Measurements from ENCODE around the gene ARHGAP18.
A peak's percentile ranks its signal among the peaks of the same experiment; 100 is the strongest.

ARHGAP18 gene

DNA sequence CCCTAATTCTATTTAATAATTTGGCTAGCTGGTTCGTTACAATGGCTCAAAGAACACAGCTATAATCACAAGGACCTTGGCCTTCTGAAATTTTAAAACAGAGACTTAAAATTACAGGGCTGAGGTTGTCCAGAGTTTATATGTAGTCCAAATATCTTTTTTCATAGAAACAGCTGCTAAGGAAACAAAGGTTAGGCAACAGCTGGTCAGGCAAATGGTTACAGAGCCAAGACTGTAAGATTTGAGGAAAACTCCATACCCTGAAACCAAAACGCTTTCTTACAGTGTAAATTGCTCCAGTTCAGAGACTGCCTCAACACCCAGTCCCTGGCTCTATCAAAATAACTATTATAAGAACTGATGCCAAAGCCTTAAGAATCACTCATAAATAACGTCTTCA, 9.7 kb upstream of the ARHGAP18 start:
- no peak for DNase-seq

DNA sequence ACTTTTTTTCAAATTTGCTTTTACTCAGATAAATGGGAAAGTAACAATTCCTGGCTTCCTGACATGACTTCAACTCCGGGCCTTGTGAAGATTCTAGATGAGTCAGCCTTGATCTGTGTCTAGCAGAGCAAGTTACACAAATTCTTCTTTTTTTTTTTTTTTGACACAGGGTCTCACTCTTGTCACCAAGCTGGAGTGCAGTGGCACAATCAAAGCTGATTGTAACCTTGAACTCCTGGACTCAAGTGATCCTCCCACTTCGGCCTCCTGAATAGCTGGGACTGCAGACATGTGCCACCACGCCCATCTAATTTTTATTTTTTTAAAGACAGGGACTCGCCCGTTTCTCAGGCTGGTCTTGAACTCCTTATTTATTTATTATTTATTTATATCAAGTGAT, 7.3 kb upstream of the ARHGAP18 start:
- DNase-seq, result no peak

DNA sequence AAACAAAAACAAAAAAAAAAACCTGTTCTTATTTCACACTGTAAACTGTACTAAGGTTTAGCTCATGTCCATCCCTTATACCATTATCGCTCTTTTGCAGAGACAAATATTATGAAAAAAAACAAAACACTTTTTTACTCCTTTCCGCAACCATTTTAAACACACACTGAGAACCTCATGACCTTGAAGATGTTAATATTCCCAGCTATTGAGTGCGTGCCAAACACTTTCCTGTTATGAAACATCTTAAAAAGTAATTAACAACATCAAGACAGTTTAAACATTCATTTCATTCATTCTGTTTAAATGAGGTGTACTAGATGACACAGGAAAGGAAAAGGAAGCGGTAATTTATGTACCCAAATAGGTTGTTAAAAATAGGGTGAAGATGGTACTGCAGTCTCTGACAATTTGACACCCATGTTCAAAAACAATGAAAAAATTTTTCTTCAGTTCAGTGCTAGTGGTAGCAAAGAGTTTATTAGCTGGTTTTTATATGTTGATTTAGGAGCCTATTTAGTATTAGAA, 3.9 kb upstream of the ARHGAP18 start:
- DNase-seq, result no peak

DNA sequence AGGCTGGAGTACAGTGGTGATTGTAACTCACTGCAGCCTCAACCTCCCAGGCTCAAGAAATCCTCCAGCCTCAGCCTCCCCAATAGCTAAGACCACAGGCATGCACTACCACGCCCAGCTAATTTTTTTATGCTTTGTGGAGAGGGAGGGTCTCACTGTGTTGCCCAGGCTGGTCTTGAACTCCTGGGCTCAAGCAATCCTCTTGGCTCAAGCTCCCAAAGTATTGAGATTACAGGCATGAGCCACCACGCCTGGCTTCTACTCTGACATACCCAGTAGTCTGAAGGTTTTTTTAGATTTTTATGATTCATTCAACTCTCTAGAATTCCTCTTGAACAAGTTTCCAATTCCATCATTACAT, 1.3 kb upstream of the ARHGAP18 start:
- DNase-seq, result no peak

DNA sequence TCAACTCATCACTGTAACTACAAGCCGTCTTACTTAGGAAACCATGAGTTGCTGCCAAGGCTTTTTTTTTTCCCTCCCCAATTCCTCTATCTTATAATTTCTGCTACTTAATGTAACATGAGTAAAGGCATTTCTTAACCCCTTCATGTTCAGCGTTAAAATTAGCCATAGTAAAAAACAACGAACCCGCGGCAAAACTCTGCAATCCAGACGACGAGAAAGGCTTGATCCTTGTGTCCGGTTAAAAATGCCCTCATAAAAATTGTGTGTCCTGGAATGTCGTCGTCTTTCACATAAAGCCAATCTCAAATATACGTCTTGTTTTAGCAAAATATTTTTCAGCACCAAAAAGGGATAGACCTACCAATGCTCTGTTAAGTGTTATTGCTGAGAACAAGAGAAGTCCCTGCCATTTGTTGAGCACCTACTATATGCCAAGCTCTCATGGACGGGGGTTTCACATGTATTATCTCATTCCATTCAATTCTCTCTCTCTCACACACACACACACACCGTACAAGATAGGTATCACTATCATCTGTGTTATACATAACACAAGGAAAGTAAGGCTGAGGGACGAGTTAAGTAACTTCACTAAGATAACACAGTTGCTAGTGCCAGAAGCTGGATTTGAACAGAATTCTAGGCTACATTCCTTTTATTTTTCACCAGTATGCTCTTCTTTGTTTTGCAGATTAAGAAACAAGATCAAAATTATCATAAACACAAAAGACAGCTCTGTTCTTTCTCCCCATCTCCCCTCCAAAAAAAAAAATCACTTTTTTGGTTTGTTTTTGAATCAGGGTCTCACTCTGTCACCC, 683 bp upstream of the ARHGAP18 start:
- no peak for DNase-seq

DNA sequence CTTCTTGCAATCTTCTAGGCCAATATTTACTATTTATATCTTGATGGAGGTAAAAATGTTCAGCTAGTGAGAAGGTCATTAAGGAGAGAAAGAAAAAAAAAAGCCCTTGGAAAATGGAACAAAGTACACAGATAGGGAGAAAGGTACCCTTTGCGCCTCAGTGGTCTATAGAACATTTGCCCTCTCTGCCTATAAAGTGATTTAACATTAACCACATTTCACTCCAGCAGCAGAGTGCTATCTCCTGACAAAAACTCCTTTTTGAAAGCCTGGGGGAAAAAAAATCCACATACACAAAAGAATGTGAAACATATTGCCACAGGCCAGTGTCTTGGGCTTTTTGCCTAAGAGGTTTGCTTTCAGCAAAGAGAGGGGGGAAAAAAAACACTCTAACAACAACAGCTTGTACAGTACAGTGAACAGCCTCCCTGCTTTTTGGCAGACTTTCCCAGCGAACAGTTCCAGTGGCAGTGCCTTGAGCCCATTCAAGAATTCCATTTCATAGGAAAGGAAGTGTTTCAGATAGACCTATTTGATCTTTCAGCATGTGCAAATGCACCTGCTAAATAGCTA, 695 bp downstream of the ARHGAP18 start:
- no peak for DNase-seq

DNA sequence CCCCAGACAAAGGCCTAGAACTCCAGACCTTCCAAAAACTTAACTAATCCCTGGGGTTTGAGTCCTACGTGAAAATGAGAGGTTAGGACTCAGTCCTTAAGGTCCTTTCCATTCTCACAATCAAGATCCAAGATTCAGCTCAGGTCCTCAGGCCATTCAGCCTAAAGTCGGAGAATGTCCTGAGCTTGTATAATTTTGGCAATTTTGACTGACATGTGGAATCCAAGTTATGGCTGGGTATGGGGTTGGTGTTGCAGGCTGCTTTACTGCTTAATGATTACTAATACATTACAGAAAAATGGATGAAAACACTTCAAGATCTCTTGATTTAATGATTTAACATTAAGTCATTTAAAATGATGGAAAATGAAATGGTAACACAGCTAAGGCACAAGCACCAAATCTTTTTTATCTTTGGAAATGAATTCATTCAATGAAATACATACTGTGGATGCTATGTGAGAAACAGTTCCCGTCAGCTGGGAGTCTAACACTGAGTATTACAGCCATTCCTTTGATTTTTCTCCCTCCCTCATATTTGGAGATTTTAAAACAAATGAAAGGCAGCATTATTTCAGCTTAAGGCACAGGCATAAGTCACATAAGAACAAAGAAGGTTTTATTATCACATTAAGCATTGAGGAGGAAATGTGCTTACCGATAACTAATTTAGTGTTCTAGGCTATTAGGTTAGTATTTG, 1.3 kb downstream of the ARHGAP18 start:
- no peak for DNase-seq

DNA sequence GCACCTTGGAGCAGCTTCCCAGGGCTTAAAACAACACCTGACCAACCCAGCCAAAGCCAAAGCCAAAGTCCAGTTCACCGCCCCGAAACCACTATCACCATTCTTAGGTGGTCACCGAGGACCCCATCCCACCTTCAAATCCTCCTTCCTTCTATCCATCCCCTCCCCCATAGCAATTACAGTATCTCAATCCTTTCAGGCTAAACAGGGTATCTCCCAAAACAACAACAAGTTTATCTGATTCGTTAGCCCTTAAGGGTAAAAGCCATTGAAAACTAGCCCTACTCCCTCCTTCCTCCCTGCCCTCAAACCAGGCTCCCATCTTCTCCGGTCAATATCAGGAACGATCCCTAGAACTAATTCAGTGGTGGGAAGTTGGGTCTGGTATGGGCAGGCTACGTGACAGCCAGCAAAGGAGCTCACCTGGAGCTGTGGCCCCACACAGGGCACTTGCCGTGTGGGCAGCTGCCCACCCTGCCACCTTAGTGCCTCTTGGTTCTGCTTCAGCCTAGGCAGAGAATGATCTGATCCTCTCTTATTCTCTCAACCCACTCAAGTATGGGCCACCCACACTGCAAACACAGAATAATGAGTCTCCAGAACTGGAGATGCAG, 2.0 kb downstream of the ARHGAP18 start:
- DNase-seq, result no peak

DNA sequence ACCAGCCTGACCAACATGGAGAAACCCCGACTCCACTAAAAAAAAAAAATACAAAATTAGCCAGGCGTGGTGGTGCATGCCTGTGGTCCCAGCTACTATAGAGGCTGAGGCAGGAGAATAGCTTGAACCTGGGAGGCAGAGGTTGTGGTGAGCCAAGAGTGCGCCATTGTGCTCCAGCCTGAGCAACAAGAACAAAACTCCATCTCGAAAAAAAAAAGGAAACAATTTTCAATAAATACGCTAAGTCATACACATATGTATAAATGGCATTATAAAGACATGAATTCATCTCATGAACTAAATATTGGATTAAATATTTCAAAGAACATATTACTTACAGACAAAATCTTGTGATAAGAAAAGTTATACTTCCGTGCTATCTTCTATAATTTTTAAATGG, 2.9 kb downstream of the ARHGAP18 start:
- no peak for DNase-seq

DNA sequence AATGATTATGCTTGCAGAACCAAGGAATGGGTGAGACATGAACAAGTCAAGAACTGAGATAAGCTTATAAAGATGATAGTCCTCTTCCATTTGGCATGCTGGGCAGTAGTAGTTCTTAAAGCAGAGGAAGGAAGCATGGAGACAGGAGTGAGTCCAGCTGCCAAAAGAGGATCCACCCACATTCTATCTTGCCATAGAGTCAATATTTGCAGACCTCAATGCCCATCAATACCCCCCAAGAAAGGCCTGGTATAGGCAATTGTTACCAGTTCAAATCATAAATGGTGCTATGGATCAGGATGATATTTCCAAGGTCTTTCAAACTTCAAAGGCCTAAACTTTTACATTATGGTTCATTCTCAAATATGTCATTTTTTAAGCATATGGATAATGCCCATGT, 4.8 kb downstream of the ARHGAP18 start:
- no peak for DNase-seq

DNA sequence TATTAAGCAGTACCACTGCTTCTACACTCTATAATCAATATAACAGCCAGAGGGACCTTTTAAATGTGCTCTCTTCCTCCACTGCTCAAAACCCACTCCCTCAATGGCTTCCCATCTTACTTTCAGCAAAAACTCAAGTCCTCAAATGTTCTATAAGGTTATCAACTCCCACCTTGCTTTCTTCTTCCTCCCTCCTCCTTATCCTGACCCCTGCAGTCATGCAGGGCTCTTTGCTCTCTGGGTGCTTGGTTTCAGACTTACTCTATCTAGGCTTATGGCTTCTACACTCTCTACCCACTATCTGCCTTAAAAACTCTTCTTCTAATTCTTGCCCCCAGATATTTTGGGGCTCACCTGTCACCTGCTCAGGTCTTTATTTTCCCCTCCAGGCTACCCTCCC, 5.3 kb downstream of the ARHGAP18 start:
- no peak for DNase-seq

DNA sequence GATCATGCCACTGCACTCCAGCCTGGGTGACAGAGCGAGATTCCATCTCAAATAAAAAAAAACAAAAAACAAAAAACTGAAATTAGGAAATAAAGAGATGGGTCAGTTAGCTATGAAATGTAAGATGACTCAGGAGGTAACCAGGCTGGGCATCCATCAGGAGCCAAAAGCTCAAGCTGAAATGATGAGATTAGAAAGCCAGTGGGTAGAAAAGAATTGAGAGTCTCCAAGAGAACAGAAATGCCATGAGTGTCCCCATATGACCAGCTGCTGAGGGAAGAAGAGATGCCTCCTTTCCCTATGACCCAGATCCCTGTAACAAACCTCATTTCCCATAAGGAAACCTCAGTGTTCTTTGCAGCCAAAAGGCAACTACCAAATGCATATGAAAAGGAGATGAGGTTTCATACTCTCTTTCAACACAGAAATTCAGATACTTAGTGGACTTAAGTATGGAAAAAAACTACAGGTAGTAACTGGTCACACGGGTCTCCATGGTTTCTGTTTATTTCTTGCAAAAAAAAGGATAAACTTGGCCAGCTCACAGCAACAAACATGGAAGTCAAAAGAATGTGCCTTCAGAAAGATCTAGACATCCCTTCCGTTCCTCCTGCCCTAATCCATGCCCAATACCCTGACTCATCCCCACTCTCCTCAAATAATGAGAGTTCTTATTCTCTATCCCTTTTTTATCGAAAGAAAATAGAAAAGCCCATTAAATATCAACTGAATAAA, 8.1 kb downstream of the ARHGAP18 start:
- DNase-seq, result no peak

DNA sequence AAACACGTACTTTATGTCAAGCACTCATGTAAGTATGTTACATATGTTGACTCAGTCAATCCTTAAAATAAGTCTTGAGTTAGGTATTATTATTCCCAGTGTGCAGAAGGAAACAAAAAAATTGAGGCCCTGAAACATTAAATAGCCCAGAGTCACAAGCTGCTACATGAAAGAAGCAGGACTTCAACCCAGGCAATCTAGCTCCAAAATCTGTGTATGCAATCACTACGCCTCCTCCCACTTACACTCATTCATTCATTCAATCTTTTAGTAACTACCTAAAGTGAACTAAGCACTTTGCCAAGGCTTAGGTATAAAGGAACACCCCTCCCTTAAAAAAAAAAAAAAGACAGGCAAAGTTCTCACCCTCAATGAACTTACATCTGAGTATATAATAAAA, 9.3 kb downstream of the ARHGAP18 start:
- no peak for DNase-seq

DNA sequence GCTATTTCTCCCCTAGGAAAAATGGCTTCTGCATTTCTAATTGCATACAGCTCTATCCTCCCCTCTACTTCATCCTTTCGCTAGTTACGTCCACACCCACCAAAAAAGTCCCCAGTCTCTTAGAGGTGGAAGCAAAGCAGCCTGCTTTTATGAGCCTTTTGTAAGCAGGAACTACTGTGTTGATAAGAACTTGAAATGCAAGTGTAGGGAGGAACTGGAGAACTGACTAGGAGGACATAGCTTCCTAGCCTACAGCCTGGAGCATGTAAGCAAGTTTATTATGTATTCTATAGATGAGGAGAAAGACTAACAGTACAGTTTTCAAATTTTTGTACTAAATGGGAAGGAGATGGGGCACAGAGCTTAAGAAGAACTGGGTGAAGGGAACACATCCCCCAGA, 10.3 kb downstream of the ARHGAP18 start:
- no peak for DNase-seq

DNA sequence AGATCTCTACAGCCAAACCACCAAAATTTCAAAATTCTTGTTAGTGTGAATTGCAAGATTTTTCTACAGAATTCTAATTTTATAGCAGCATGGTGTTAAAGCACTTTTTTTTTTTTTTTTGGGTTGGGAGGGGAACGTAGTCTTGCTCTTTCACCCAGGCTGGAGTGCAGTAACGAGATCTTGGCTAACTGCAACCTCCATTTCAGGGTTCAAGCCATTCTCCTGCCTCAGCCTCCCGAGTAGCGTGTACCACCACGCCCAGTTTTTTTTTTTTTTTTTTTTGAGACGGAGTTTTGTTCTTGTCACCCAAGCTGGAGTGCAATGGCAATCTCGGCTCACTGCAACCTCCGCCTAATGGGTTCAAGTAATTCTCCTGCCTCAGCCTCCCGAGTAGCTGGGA, 11.5 kb downstream of the ARHGAP18 start:
- DNase-seq, result no peak

DNA sequence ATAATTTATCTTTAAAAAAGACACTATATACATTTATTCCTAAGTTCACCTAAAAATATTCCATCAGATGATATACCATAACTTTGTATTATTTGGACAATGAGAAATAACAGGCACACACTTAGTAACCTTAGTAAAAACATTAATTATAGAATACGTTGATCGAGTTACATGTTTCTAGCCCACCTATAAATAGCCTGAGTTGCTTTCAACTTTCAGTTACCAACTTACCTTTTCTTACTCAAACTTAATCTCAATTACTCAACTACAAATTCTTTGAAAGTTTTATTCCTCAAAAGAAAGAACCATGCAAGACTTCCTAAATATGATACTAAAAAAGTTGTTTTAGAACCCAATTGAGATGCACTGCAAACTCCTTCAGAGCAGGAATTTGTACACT, 12.2 kb downstream of the ARHGAP18 start:
- no peak for DNase-seq

DNA sequence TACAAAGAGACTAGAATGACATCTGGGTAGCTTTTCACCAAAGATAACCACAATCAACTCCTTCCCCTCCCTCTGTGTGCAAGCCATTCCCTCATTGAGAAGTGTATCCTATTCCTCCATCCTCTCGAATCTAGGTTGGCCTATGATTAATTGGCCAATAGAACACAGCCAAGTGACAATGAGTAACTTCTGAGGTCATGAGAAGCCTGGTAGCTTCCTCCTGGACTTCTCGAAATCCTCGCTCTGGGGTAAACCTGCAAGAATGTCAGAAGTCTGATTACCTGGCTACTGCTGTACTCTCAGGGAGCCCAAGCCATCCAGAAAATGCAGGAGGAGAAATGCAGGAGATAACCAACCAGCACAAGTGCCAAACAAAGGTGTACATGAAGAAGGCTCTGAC, 13.1 kb downstream of the ARHGAP18 start:
- DNase-seq, result no peak

DNA sequence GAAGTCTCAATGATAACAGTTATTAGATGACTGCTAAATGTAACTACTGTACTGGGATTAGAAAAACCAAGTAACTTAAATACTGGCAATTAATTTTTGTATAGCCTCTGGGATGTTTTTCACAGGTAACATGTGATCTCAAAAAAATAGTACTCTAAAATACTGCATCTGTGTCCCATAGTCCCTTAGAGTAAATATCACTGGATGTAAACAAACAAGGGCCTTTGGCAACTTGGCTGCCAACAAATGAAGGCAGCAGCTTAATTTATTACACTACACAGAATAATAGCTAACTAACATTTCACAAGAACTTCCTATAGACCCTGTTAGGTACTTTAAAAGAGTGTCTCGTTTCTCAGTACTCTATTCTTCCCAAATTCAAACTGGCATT, 14.0 kb downstream of the ARHGAP18 start:
- DNase-seq, result no peak

DNA sequence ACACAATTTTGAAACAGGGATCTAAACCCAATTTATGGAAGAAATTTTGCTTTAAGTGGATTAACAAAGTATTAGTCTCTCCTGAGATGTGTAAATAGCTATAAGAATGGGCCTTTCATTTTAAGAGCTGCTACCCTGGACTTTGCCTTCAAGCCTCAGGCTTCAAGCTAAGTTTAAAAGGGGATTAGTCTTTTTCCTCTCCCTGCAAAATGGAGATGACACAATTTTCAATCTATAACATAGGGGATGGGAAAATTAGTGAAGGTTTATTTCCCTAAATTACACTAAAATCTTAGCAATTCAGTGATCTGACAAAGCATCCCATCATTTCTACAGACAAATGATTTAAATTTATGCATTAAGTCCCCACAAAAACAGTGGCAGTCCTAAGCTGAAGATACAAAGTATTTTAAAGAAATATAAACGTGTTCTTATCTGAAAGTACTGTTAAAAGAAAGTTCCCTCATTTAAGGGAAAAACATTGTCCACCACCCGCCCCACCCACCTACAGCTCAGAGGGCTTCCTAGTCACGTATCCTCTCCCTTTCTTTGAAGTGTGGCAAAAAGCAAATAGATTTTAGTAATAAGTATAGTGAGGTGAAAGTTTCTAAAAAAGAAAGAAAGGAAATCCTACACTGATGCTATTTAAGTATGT, 14.5 kb downstream of the ARHGAP18 start:
- peak; percentile 25 for DNase-seq

DNA sequence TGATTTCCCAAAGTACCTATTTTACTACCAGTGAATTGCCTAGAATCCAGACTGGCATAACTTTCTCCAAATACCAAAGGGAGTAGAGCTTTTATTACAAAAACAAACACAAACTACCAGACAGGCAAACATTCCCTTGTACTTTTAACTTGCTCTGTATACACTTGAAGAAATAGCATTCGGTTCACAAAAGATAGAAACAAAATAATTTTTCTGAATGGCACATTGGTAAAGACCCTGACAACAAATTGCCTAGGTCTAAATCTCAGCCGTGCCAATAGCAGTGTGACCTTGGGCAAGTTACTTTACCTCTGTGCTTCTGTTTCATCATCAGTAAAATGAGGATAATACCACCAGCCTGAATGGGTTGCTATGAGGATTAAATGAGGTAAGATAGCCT, 15.9 kb downstream of the ARHGAP18 start:
- DNase-seq, result no peak

DNA sequence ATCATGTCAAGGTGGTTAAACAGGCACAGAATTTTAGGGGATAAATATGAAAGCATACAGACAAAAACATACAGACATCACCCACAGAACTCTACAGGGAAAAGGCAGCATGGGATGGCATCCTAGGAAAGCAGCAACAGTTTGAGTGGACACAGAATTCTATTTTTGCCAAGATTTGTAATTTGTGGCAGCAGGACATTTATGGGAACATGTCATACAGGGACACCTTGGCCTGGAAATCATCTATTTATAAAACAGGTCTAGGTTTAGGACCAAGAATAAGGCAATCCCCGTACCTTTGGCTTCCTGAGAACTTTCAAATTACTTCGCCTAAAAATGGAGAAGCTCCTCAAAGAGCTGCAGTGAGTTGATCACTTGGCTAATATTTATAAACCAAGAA, 17.5 kb downstream of the ARHGAP18 start:
- DNase-seq, result no peak

DNA sequence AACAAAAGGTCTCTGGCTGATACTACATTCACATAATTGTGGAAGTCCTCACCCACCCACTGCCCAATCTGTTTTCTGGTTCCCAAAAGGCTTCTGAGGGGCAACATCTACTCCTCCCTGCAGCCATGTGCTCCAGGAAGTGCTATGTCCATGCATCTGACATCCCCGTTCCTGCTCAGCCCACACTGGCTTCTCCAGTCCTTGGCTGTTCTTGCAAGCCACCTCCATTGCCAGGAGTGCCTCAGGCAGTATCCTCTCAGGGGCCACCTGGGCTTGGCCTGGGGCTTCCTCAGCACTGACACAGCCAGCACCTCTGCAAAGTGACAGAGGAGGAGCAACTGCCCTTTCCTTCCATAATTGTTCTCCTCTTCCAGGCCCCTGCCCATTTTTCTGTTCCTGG, 18.3 kb downstream of the ARHGAP18 start:
- DNase-seq, result no peak

Measured in activated naive CD4-positive, alpha-beta T cell treated with anti-CD3 and anti-CD28 coated beads, Interleukin-2, amount 50 U/mL, for 16 hours (primary cell).